GM23338 (cell line): ENCODE measurements around the gene SLFN5.

Experiments used
- CREB1 ChIP-seq: fragments of 250-450 bp; sonication (Bioruptor Pico); IDR thresholded peaks from 2 replicates; pipeline ENCODE4 v1.5.0; 2020; ENCODE audit warnings: low read depth, mild to moderate bottlenecking, moderate library complexity
- CTCF ChIP-seq, 2 experiments: fragments of 200-600 bp in 1 of 2; sonication (generic) in 1 of 2; conservative IDR thresholded peaks; 2 replicates each; pipeline versions ENCODE4 v1.5.1 to v1.6.1; 2016 to 2017; ENCODE audit warnings: antibody characterized with exemption in 2 of 2, low read depth in 2 of 2, mild to moderate bottlenecking in 2 of 2, moderate library complexity in 1 of 2
- ETS1 ChIP-seq: IDR thresholded peaks from 2 replicates; pipeline ENCODE4 v1.6.1; 2016; ENCODE audit warnings: antibody characterized with exemption
- EZH2 ChIP-seq: fragments of 200-600 bp; sonication (generic); IDR thresholded peaks from one replicate; pipeline ENCODE4 v1.8.0; 2017; ENCODE audit warnings: antibody characterized with exemption, mild to moderate bottlenecking, low read depth; ENCODE audit not compliant: unreplicated experiment
- EZH2phosphoT487 ChIP-seq: fragments of 200-600 bp; sonication (generic); IDR thresholded peaks from one replicate; pipeline ENCODE4 v1.8.1; 2018; ENCODE audit warnings: antibody characterized with exemption; ENCODE audit not compliant: unreplicated experiment
- JUNB ChIP-seq: IDR thresholded peaks from one replicate; pipeline ENCODE4 v1.6.1; 2016; ENCODE audit warnings: antibody characterized with exemption; ENCODE audit not compliant: unreplicated experiment
- NANOG ChIP-seq: IDR thresholded peaks from 2 replicates; pipeline ENCODE4 v1.6.1; 2016; ENCODE audit warnings: antibody characterized with exemption, borderline replicate concordance
- POLR2AphosphoS5 ChIP-seq: IDR thresholded peaks from 2 replicates; pipeline ENCODE4 v1.6.1; 2016; ENCODE audit warnings: antibody characterized with exemption, low read depth
- REST ChIP-seq: IDR thresholded peaks from one replicate; pipeline ENCODE4 v1.6.1; 2018; ENCODE audit warnings: antibody characterized with exemption; ENCODE audit not compliant: unreplicated experiment
- STAT1 ChIP-seq: IDR thresholded peaks from one replicate; pipeline ENCODE4 v1.6.1; 2016; ENCODE audit warnings: antibody characterized with exemption; ENCODE audit not compliant: unreplicated experiment
- ZNF114 ChIP-seq: fragments of 250-450 bp; sonication (Bioruptor Pico); IDR thresholded peaks from 2 replicates; pipeline ENCODE4 v1.5.0; 2020; ENCODE audit warnings: mild to moderate bottlenecking, moderate library complexity
- ZNF331 ChIP-seq: fragments of 250-450 bp; sonication (Bioruptor Pico); IDR thresholded peaks from 2 replicates; pipeline ENCODE4 v1.5.0; 2020; ENCODE audit warnings: low read depth, mild to moderate bottlenecking, moderate library complexity
- ZNF462 ChIP-seq: fragments of 250-450 bp; sonication (Bioruptor Pico); IDR thresholded peaks from 2 replicates; pipeline ENCODE4 v1.5.0; 2020; ENCODE audit warnings: mild to moderate bottlenecking, moderate library complexity

GRCh38 chr17:35239823-35240222, 3.0 kb upstream of the SLFN5 start:
- TF ChIP-seq CREB1 (no peak), CTCF (conservative IDR thresholded peaks at IDR 0.05; ENCODE audit: low read depth in 2 of 2) (no peak), EZH2 (no peak), EZH2phosphoT487 (no peak), POLR2AphosphoS5 (no peak), ETS1 (no peak), ZNF114 (CRISPR knock-in tag) (no peak), REST (no peak), JUNB (no peak), NANOG (no peak), STAT1 (no peak), ZNF331 (CRISPR knock-in tag) (no peak), ZNF462 (CRISPR knock-in tag) (no peak)
